ENCODE data around the gene TANC1. TPM values are rescaled to one million over a fixed set of nuclear protein-coding genes. Genes with fewer than 3 reads are reported as not detected.

Gene TANC1
- polyA plus RNA-seq, 1 donor (not counting 4 experiments of a cell fraction or from before 2014, with no cell fraction given) = 33.5 TPM

GRCh38 chr2:159067971-159068370 is 99.5 kb downstream of the TANC1 start:
- Histone ChIP-seq H3K9me3 (ENCODE audit: control insufficient read depth, low read depth, low read length) (no peaks in the 10 kb centered on the region), H4K20me1 (ENCODE audit: control insufficient read depth, extremely low read depth, insufficient read depth, low read length) (no peaks in the 10 kb centered on the region), H3K27ac (ENCODE audit: control insufficient read depth, insufficient read depth, low read length) (no peak overlapping the region), H2AFZ (ENCODE audit: control insufficient read depth, low read length) (no peak overlapping the region), H3K4me1 (ENCODE audit: control insufficient read depth, extremely low read depth, insufficient read depth, low read length) (peaks cover 43% of the 10 kb centered on the region), H3K79me2 (ENCODE audit: control insufficient read depth, insufficient read depth, low read length) (peaks cover 20% of the 10 kb centered on the region), H3K4me2 (ENCODE audit: control insufficient read depth, extremely low read depth, insufficient read depth, low read depth, low read length) (no peak overlapping the region), H3K9me1 (ENCODE audit: control insufficient read depth, extremely low read depth, insufficient read depth, low read length) (peaks cover 2% of the 10 kb centered on the region), H3K4me3 (ENCODE audit: control insufficient read depth in 2 of 3, extremely low read depth in 1 of 3, insufficient read depth in 2 of 3, low read depth in 1 of 3, low read length in 3 of 3) (no peak overlapping the region), H3K36me3 (ENCODE audit: control insufficient read depth in 2 of 2, extremely low read depth in 1 of 2, insufficient read depth in 2 of 2, low read length in 2 of 2) (peaks cover 1 to 10% of the 10 kb centered on the region in 2 experiments), H3K9ac (ENCODE audit: control insufficient read depth, extremely low read depth, insufficient read depth, low read length) (no peak overlapping the region), H3K27me3 (ENCODE audit: control insufficient read depth, extremely low read depth, insufficient read depth, low read length) (no peaks in the 10 kb centered on the region)
- DNase-seq (ENCODE audit: low read depth, low spot score) (no peak), FAIRE-seq (no peak)
- dilution Hi-C loops (cut with MboI; ENCODE audit: extremely low pct_ligation_motif_present, low sequenced_read_pairs) = no loop called here
- TF ChIP-seq EZH2 (IDR thresholded peaks at IDR 0.05; ENCODE audit: low read length) = no peak
- TF ChIP-seq CTCF (optimal IDR thresholded peaks at IDR 0.05 in 1 of 3, IDR thresholded peaks at IDR 0.05 in 1 of 3, conservative IDR thresholded peaks at IDR 0.05 in 1 of 3; ENCODE audit: extremely low read depth in 1 of 3, insufficient read depth in 2 of 3, low read length in 3 of 3) = no peak

- H3K79me2 ChIP-seq (ENCODE audit: control insufficient read depth, insufficient read depth, low read length) = peaks cover 19% of the 10 kb centered on the region
- no peak overlapping the region for H3K9ac ChIP-seq (ENCODE audit: control insufficient read depth, extremely low read depth, insufficient read depth, low read length)
- no peak overlapping the region for H2AFZ ChIP-seq (ENCODE audit: control insufficient read depth, low read length)
- TF ChIP-seq CTCF (optimal IDR thresholded peaks at IDR 0.05 in 1 of 3, IDR thresholded peaks at IDR 0.05 in 1 of 3, conservative IDR thresholded peaks at IDR 0.05 in 1 of 3; ENCODE audit: extremely low read depth in 1 of 3, insufficient read depth in 2 of 3, low read length in 3 of 3) = no peak
- no peak for TF ChIP-seq EZH2 (IDR thresholded peaks at IDR 0.05; ENCODE audit: low read length)
- no peak for DNase-seq (ENCODE audit: low read depth, low spot score)
- H3K4me2 ChIP-seq (ENCODE audit: control insufficient read depth, extremely low read depth, insufficient read depth, low read depth, low read length) = no peak overlapping the region
- dilution Hi-C loops (cut with MboI; ENCODE audit: extremely low pct_ligation_motif_present, low sequenced_read_pairs) = no loop called here
- H3K9me1 ChIP-seq (ENCODE audit: control insufficient read depth, extremely low read depth, insufficient read depth, low read length) = no peaks in the 10 kb centered on the region
- H3K27me3 ChIP-seq (ENCODE audit: control insufficient read depth, extremely low read depth, insufficient read depth, low read length) = no peaks in the 10 kb centered on the region
- H4K20me1 ChIP-seq (ENCODE audit: control insufficient read depth, extremely low read depth, insufficient read depth, low read length) = no peaks in the 10 kb centered on the region
- no peak overlapping the region for H3K27ac ChIP-seq (ENCODE audit: control insufficient read depth, insufficient read depth, low read length)
- H3K4me3 ChIP-seq (ENCODE audit: control insufficient read depth in 2 of 3, extremely low read depth in 1 of 3, insufficient read depth in 2 of 3, low read depth in 1 of 3, low read length in 3 of 3) = no peak overlapping the region
- no peak for FAIRE-seq
- peaks cover 0 to 8% of the 10 kb centered on the region in 2 experiments for H3K36me3 ChIP-seq (ENCODE audit: control insufficient read depth in 2 of 2, extremely low read depth in 1 of 2, insufficient read depth in 2 of 2, low read length in 2 of 2)
- no peaks in the 10 kb centered on the region for H3K9me3 ChIP-seq (ENCODE audit: control insufficient read depth, low read depth, low read length)
- H3K4me1 ChIP-seq (ENCODE audit: control insufficient read depth, extremely low read depth, insufficient read depth, low read length) = peaks cover 42% of the 10 kb centered on the region
These were observed 100.8 kb downstream of the TANC1 start for GRCh38 chr2:159069229-159069628.
